ENCODE results near the gene HLCS. TPM values are rescaled to one million over a fixed set of nuclear protein-coding genes. Genes with fewer than 3 reads are reported as not detected.

HLCS gene
- total RNA-seq, 1 donor from 2014 or later, result 25.0 TPM

GRCh38 chr21:36839735-36840134, 126.7 kb downstream of the HLCS start:
- no peak overlapping the region for H3K9ac ChIP-seq
- peaks cover 2% of the 10 kb centered on the region for H3K36me3 Mint-ChIP-seq
- H3K4me3 ChIP-seq, result no peak overlapping the region
- no peak for DNase-seq (ENCODE audit: low spot score)
- no peaks in the 10 kb centered on the region for H3K9me3 ChIP-seq (ENCODE audit: low read depth)
- H3K36me3 ChIP-seq, result no peaks in the 10 kb centered on the region
- H3K4me2 ChIP-seq, result no peak overlapping the region
- no peaks in the 10 kb centered on the region for H3K79me2 ChIP-seq (ENCODE audit: low read depth)
- no peaks in the 10 kb centered on the region for H3K27me3 ChIP-seq
- no peak overlapping the region for H2AFZ ChIP-seq (replicated peaks)
- peaks cover 2% of the 10 kb centered on the region for H3K27me3 Mint-ChIP-seq (ENCODE audit: insufficient read depth, low read depth)
- H4K20me1 ChIP-seq (ENCODE audit: low read depth), result no peaks in the 10 kb centered on the region
- peaks cover 15% of the 10 kb centered on the region for H3K4me1 Mint-ChIP-seq
- H3F3A ChIP-seq (ENCODE audit: low read depth), result no peaks in the 10 kb centered on the region
- H3K27ac ChIP-seq, result no peak overlapping the region
- H3K4me3 Mint-ChIP-seq, result no peak overlapping the region
- no peaks in the 10 kb centered on the region for H3K9me3 Mint-ChIP-seq
- no peak for TF ChIP-seq EZH2 (IDR thresholded peaks at IDR 0.05)
- TF ChIP-seq CTCF (IDR thresholded peaks at IDR 0.05), result no peak
- TF ChIP-seq EZH2phosphoT487 (IDR thresholded peaks at IDR 0.05), result no peak
- H3K27ac Mint-ChIP-seq, result no peak overlapping the region
- H3K4me1 ChIP-seq, result no peaks in the 10 kb centered on the region

GRCh38 chr21:36839123-36839522, 127.3 kb downstream of the HLCS start:
- H3K9ac ChIP-seq, result no peak overlapping the region
- no peaks in the 10 kb centered on the region for H3K4me1 ChIP-seq
- DNase-seq (ENCODE audit: low spot score), result no peak
- H3K27ac ChIP-seq, result no peak overlapping the region
- H3K9me3 ChIP-seq (ENCODE audit: low read depth), result no peaks in the 10 kb centered on the region
- Mint-ChIP-seq H3K36me3 (peaks cover 2% of the 10 kb centered on the region), H3K27ac (no peak overlapping the region), H3K4me1 (peaks cover 15% of the 10 kb centered on the region), H3K27me3 (ENCODE audit: insufficient read depth, low read depth) (peaks cover 2% of the 10 kb centered on the region), H3K4me3 (no peak overlapping the region), H3K9me3 (no peaks in the 10 kb centered on the region)
- no peak for TF ChIP-seq CTCF (IDR thresholded peaks at IDR 0.05)
- TF ChIP-seq EZH2phosphoT487 (IDR thresholded peaks at IDR 0.05), result no peak
- TF ChIP-seq EZH2 (IDR thresholded peaks at IDR 0.05), result no peak
- no peaks in the 10 kb centered on the region for H3F3A ChIP-seq (ENCODE audit: low read depth)
- no peaks in the 10 kb centered on the region for H3K27me3 ChIP-seq
- no peak overlapping the region for H3K4me2 ChIP-seq
- H4K20me1 ChIP-seq (ENCODE audit: low read depth), result no peaks in the 10 kb centered on the region
- H3K79me2 ChIP-seq (ENCODE audit: low read depth), result no peaks in the 10 kb centered on the region
- no peaks in the 10 kb centered on the region for H3K36me3 ChIP-seq
- no peak overlapping the region for H3K4me3 ChIP-seq
- H2AFZ ChIP-seq (replicated peaks), result no peak overlapping the region

GRCh38 chr21:36835383-36835795, 131.1 kb downstream of the HLCS start:
- Histone ChIP-seq H3K9ac (no peak overlapping the region), H3K27me3 (no peaks in the 10 kb centered on the region), H3K79me2 (ENCODE audit: low read depth) (no peaks in the 10 kb centered on the region), H3K36me3 (no peaks in the 10 kb centered on the region), H3F3A (ENCODE audit: low read depth) (no peaks in the 10 kb centered on the region), H3K4me1 (peaks cover under 1% of the 10 kb centered on the region), H2AFZ (replicated peaks) (no peak overlapping the region), H3K4me3 (no peak overlapping the region), H4K20me1 (ENCODE audit: low read depth) (no peaks in the 10 kb centered on the region), H3K4me2 (no peak overlapping the region), H3K27ac (no peak overlapping the region), H3K9me3 (ENCODE audit: low read depth) (no peaks in the 10 kb centered on the region)
- DNase-seq (ENCODE audit: low spot score), result no peak
- Mint-ChIP-seq H3K4me1 (peaks cover 26% of the 10 kb centered on the region), H3K27me3 (ENCODE audit: insufficient read depth, low read depth) (peaks cover 2% of the 10 kb centered on the region), H3K27ac (no peak overlapping the region), H3K4me3 (no peak overlapping the region), H3K9me3 (no peaks in the 10 kb centered on the region), H3K36me3 (peaks cover 3% of the 10 kb centered on the region)
- no peak for TF ChIP-seq EZH2 (IDR thresholded peaks at IDR 0.05)
- TF ChIP-seq EZH2phosphoT487 (IDR thresholded peaks at IDR 0.05), result no peak
- TF ChIP-seq CTCF (IDR thresholded peaks at IDR 0.05), result no peak
